A549 (cell line): ENCODE results near the gene SKIDA1. TPM values are rescaled to one million over a fixed set of nuclear protein-coding genes. Genes with fewer than 3 reads are reported as not detected.
"Not testable (repeated sequence)": the region's sequence is repeated elsewhere in the genome, so short reads cannot be mapped to it uniquely, and the experiment has no call there.

ENCODE experiments used
- ATAC-seq, 2 experiments: fragments of 200-7000 bp in 1 of 2; fragments of >200 bp in 1 of 2; cut with Nextera tagmentation in 1 of 2; cut with Tn5 transposase in 1 of 2; 3 replicates each; pipeline versions ENCODE4 v1.8.0 to v1.9.1; 2018 to 2020; ENCODE audit warnings: mild to moderate bottlenecking in 1 of 2, moderate library complexity in 1 of 2
- CTCF ChIA-PET: fragments of 300-600 bp; sonication (Branson Sonifier 250); formaldehyde crosslinking; extraction: SDS; loops from one replicate; lab custom pipeline; 2021; ENCODE audit warnings: antibody characterized with exemption, inconsistent platforms; lab: Yijun Ruan, JAX
- POLR2A ChIA-PET: fragments of 350-600 bp; formaldehyde crosslinking; extraction: SDS; loops from one replicate; lab custom pipeline; 2021; ENCODE audit warnings: antibody characterized with exemption, inconsistent platforms; lab: Yijun Ruan, JAX
- DNase-seq, 2 experiments: peaks; one replicate each; pipeline versions ENCODE4 v3.0.0 to v3.0.0-alpha.2; 2011 to 2016; ENCODE audit warnings: low read depth in 1 of 2, low spot score in 1 of 2
- FAIRE-seq: peaks from 2 replicates; lab custom pipeline; 2011; peaks lifted over from hg19 to GRCh38; lab: Jason Lieb, UNC
- H3K27ac ChIP-seq, 2 experiments: fragments of >200 bp; sonication (Bioruptor Twin); formaldehyde crosslinking; 3 replicates each; pipeline ENCODE4 v1.5.1; 2016 to 2017
- H3K4me1 ChIP-seq: fragments of >200 bp; sonication (Bioruptor Twin); formaldehyde crosslinking; 3 replicates; pipeline ENCODE4 v1.6.1; 2016
- H3K4me2 ChIP-seq: fragments of >200 bp; sonication (Bioruptor Twin); formaldehyde crosslinking; 3 replicates; pipeline ENCODE4 v1.6.1; 2016
- H3K4me3 ChIP-seq: fragments of >200 bp; sonication (Bioruptor Twin); formaldehyde crosslinking; 3 replicates; pipeline ENCODE4 v1.5.1; 2016
- H3K9me3 ChIP-seq: fragments of >200 bp; sonication (Bioruptor Twin); formaldehyde crosslinking; 3 replicates; pipeline ENCODE4 v1.6.1; 2016
- BCL3 ChIP-seq: fragments of >200 bp; sonication (Bioruptor Twin); formaldehyde crosslinking; IDR thresholded peaks from 3 replicates; pipeline ENCODE4 v1.6.1; 2016
- BHLHE40 ChIP-seq: IDR thresholded peaks from 2 replicates; pipeline ENCODE4 v1.6.1; 2012; ENCODE audit warnings: low read depth, low read length, inconsistent platforms
- CEBPB ChIP-seq, 2 experiments: fragments of >200 bp in 1 of 2; sonication (Bioruptor Twin) in 1 of 2; formaldehyde crosslinking in 1 of 2; IDR thresholded peaks; 2 replicates each; pipeline ENCODE4 v1.6.1; 2012 to 2016
- CHD2 ChIP-seq: fragments of 150-350 bp; IDR thresholded peaks from 2 replicates; pipeline ENCODE4 v1.6.1; 2014; ENCODE audit warnings: low read length; ENCODE audit not compliant: partially characterized antibody
- EP300 ChIP-seq, 2 experiments: fragments of >200 bp; sonication (Bioruptor Twin); formaldehyde crosslinking; IDR thresholded peaks; 2 replicates in 1 of 2; 3 replicates in 1 of 2; pipeline ENCODE4 v1.6.1; 2016 to 2017
- GATA3 ChIP-seq: IDR thresholded peaks from 2 replicates; pipeline ENCODE4 v1.6.1; 2012; ENCODE audit warnings: borderline replicate concordance
- HES2 ChIP-seq: fragments of >200 bp; sonication (Bioruptor Twin); formaldehyde crosslinking; IDR thresholded peaks from 2 replicates; pipeline ENCODE4 v1.6.1; 2016
- HEYL ChIP-seq: fragments of 250-450 bp; sonication (Bioruptor Pico); IDR thresholded peaks from 2 replicates; pipeline ENCODE4 v1.8.0; 2021; ENCODE audit warnings: mild to moderate bottlenecking, moderate library complexity
- JUN ChIP-seq, 2 experiments: fragments of >200 bp; sonication (Bioruptor Twin); formaldehyde crosslinking; IDR thresholded peaks; 2 replicates in 1 of 2; 3 replicates in 1 of 2; pipeline ENCODE4 v1.6.1; 2016 to 2017
- MAFK ChIP-seq: fragments of 450-650 bp; IDR thresholded peaks from 2 replicates; pipeline ENCODE4 v1.6.1; 2014; ENCODE audit not compliant: partially characterized antibody
- MAX ChIP-seq: IDR thresholded peaks from 2 replicates; pipeline ENCODE4 v1.6.1; 2012
- MAZ ChIP-seq: fragments of 150-350 bp; IDR thresholded peaks from 2 replicates; pipeline ENCODE4 v1.6.1; 2014; ENCODE audit warnings: antibody characterized with exemption, low read depth, low read length, borderline replicate concordance
- MYC ChIP-seq: IDR thresholded peaks from 2 replicates; pipeline ENCODE4 v1.6.1; 2012; ENCODE audit warnings: mild to moderate bottlenecking, inconsistent platforms, low read length, improper control_type of control experiment, borderline replicate concordance
- NFE2L2 ChIP-seq: fragments of 150-350 bp; conservative IDR thresholded peaks from 2 replicates; pipeline ENCODE4 v1.6.1; 2014; ENCODE audit warnings: low read length
- NPAS2 ChIP-seq: fragments of 250-450 bp; sonication (Bioruptor Pico); IDR thresholded peaks from 2 replicates; pipeline ENCODE4 v1.8.0; 2022; ENCODE audit warnings: mild to moderate bottlenecking, moderate library complexity, borderline replicate concordance
- PBX3 ChIP-seq: IDR thresholded peaks from 2 replicates; pipeline ENCODE4 v1.6.1; 2012
- POLR2A ChIP-seq: IDR thresholded peaks from 2 replicates; pipeline ENCODE4 v1.6.1; 2012; ENCODE audit warnings: mild to moderate bottlenecking, low read length
- RARB ChIP-seq: fragments of 250-450 bp; sonication (Bioruptor Pico); IDR thresholded peaks from 2 replicates; pipeline ENCODE4 v1.8.0; 2021; ENCODE audit warnings: mild to moderate bottlenecking, moderate library complexity
- RNF2 ChIP-seq: fragments of 200-600 bp; sonication (generic); IDR thresholded peaks from 2 replicates; pipeline ENCODE4 v1.6.1; 2016; ENCODE audit warnings: low read depth, mild to moderate bottlenecking, antibody characterized with exemption, moderate library complexity, borderline replicate concordance
- USF2 ChIP-seq: fragments of 450-650 bp; IDR thresholded peaks from 2 replicates; pipeline ENCODE4 v1.6.1; 2014; ENCODE audit warnings: antibody characterized with exemption
- ZFP36 ChIP-seq: fragments of 450-650 bp; IDR thresholded peaks from 2 replicates; pipeline ENCODE4 v1.6.1; 2014; ENCODE audit warnings: borderline replicate concordance; ENCODE audit not compliant: partially characterized antibody
- ZNF302 ChIP-seq: fragments of 250-450 bp; sonication (Bioruptor Pico); IDR thresholded peaks from 2 replicates; pipeline ENCODE4 v1.9.0; 2021; ENCODE audit warnings: inconsistent platforms, mild to moderate bottlenecking, moderate library complexity
- WGBS: methylation state at CpG from one replicate; pipeline ENCODE4 v1.1.6; 2017; ENCODE audit errors: missing lambda C conversion rate; 5-methylcytosine and 5-hydroxymethylcytosine counted together
- polyA minus RNA-seq: library from RNA; depleted of rRNA, polyadenylated mRNA; stranded (reverse); fragments of >200 nt; gene quantifications from 2 replicates; pipeline ENCODE4 v1.2.3, GENCODE V29; 2011; rRNA and poly(A)+ RNA removed
- polyA plus RNA-seq, 4 experiments: library from polyadenylated mRNA; depleted of rRNA in 3 of 4; stranded (reverse); fragments of >200 nt; fragmentation: RNase III in 1 of 4; extraction: RNeasy Plus Mini Kit Qiagen cat#74134 plus additional on column Dnase treatment in 1 of 4; gene quantifications; 2 replicates in 3 of 4; 3 replicates in 1 of 4; pipeline ENCODE4 v1.2.3, GENCODE V29; 2011 to 2017

The SKIDA1 gene
- polyA plus RNA-seq (2011; rRNA removed) (0.87 and 1.0 TPM in 2 replicates), polyA plus RNA-seq (2017; fragmentation: RNase III; extraction: RNeasy Plus Mini Kit Qiagen cat#74134 plus additional on column Dnase treatment) (3.5 to 4.2 TPM (median 4.1 TPM) in 3 replicates), polyA minus RNA-seq (1.2 and 1.4 TPM in 2 replicates)
- polyA plus RNA-seq (2012; cell fraction: cytosol; rRNA removed): 0.54 and 0.60 TPM in 2 replicates
- 0.48 and 0.60 TPM in 2 replicates for polyA plus RNA-seq (2012; cell fraction: nucleus; rRNA removed)

- FAIRE-seq: no peak
- POLR2A ChIA-PET: interaction anchor here (0.6 to 3.2 kb wide), 12 partner anchors 9 to 790 kb away, joined by 3 to 85 read pairs (median 4); partner anchors contain the start of gene COMMD3
Measured at GRCh38 chr10:21525367-21526187, at the start of gene SKIDA1. TSS of gene SKIDA1 (minus strand) at chr10:21525682. CDS start at chr10:21517822, 7,860 bp downstream.

GRCh38 chr10:21574514-21574913 is 49.0 kb upstream of the SKIDA1 start:
- POLR2A ChIA-PET, H3K27ac ChIP-seq, H3K4me2 ChIP-seq, ATAC-seq, FAIRE-seq, CTCF ChIA-PET, H3K4me3 ChIP-seq, DNase-seq, H3K9me3 ChIP-seq: not testable (repeated sequence)
- peaks cover 28% of the 10 kb centered on the region for H3K4me1 ChIP-seq
- 70% methylated on average over 2 of the region's 2 CpGs for WGBS

More at GRCh38 chr10:21525367-21526187, at the start of gene SKIDA1:
- 4% methylated on average over 44 of the region's 64 CpGs for WGBS
- H3K4me2 ChIP-seq: peak within 1 kb of the TSS; percentile 83
- CTCF ChIA-PET: interaction anchor here (0.8 to 2.1 kb wide), 4 partner anchors 10 to 247 kb away, joined by 4 to 13 read pairs (median 6); no protein-coding TSS in a partner anchor
- ATAC-seq: peak; percentile 64 to 76
- TF ChIP-seq JUN (IDR thresholded peaks at IDR 0.05): peak in 1 of 2 experiments; percentile 91; a peak in 2 of 5 replicates
- no peak for TF ChIP-seq HES2
- TF ChIP-seq ZNF302 (CRISPR knock-in tag): no peak
- peak; percentile 27; the same call in 1 of the 2 replicates for TF ChIP-seq RARB (CRISPR knock-in tag)
- TF ChIP-seq GATA3: peak; percentile 15; the same call in 1 of the 2 replicates
- 0 out of 2 replicates have a peak, but pooled peaks have one; percentile 6 for TF ChIP-seq MAZ
- peak; percentile 74; the same call in 1 of the 2 replicates for TF ChIP-seq MAX
- TF ChIP-seq EP300 (IDR thresholded peaks at IDR 0.05): peak in 1 of 2 experiments; percentile 34; a peak in 1 of 5 replicates
- TF ChIP-seq ZFP36: no peak
- no peak for TF ChIP-seq RNF2
- no peak for TF ChIP-seq HEYL (CRISPR knock-in tag)
- TF ChIP-seq MAFK: peak; percentile 32
- TF ChIP-seq MYC: peak; percentile 62; the same call in 1 of the 2 replicates
- TF ChIP-seq CHD2: no peak
- peak in 1 of 2 experiments; percentile 55; a peak in 1 of 4 replicates for TF ChIP-seq CEBPB (IDR thresholded peaks at IDR 0.05)
- 0 out of 2 replicates have a peak, but pooled peaks have one; percentile 11 for TF ChIP-seq PBX3
- peak; percentile 82 for TF ChIP-seq BHLHE40
- TF ChIP-seq POLR2A: peak; percentile 41
- no peak for TF ChIP-seq NPAS2 (CRISPR knock-in tag)
- TF ChIP-seq NFE2L2: no peak
- TF ChIP-seq USF2: peak; percentile 62
- TF ChIP-seq BCL3: peak; percentile 95
- H3K27ac ChIP-seq: peak within 1 kb of the TSS; percentile 94 to 99
- DNase-seq: peak; percentile 69 to 92
- peaks cover 30% of the 10 kb centered on the region for H3K4me1 ChIP-seq
- H3K9me3 ChIP-seq: no peaks in the 10 kb centered on the region
- peak within 1 kb of the TSS; percentile 60 for H3K4me3 ChIP-seq
